LNCAP (cell line): ENCODE measurements around the gene DUSP3.

ENCODE experiments used
- CTCF ChIP-seq: fragments of 450-650 bp; IDR thresholded peaks from 2 replicates; pipeline ENCODE4 v1.5.1; 2017; ENCODE audit warnings: mild to moderate bottlenecking

DUSP3 gene

GRCh38 chr17:43734376-43734775 is 44.4 kb downstream of the DUSP3 start:
- TF ChIP-seq CTCF, result no peak

DNA sequence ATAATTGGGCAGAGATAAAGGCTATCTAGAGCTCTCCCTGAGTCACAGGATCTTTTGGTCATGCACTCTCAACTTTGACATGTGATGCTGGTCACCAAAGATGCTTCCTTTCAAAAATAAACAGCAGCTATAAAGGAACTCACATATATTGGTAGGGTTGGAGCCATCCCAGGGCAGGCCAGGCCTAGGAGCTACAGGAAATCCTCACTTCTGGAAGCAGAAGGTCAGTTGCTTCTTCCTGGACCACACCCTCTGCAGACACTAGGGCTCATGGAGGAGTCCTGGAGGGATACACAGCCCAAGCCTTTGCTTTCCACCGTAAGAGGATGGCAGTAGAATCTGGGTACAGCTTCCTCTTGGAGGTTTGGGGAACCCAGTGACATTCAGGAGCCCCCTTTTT is 44.8 kb downstream of the DUSP3 start:
- no peak for TF ChIP-seq CTCF

- TF ChIP-seq CTCF, result no peak
These were observed 45.8 kb downstream of the DUSP3 start for GRCh38 chr17:43732958-43733357.

- TF ChIP-seq CTCF, result no peak
These were observed 50.7 kb downstream of the DUSP3 start for GRCh38 chr17:43728081-43728480.

- TF ChIP-seq CTCF, result no peak
These were observed 54.9 kb downstream of the DUSP3 start for GRCh38 chr17:43723697-43724359.

DNA sequence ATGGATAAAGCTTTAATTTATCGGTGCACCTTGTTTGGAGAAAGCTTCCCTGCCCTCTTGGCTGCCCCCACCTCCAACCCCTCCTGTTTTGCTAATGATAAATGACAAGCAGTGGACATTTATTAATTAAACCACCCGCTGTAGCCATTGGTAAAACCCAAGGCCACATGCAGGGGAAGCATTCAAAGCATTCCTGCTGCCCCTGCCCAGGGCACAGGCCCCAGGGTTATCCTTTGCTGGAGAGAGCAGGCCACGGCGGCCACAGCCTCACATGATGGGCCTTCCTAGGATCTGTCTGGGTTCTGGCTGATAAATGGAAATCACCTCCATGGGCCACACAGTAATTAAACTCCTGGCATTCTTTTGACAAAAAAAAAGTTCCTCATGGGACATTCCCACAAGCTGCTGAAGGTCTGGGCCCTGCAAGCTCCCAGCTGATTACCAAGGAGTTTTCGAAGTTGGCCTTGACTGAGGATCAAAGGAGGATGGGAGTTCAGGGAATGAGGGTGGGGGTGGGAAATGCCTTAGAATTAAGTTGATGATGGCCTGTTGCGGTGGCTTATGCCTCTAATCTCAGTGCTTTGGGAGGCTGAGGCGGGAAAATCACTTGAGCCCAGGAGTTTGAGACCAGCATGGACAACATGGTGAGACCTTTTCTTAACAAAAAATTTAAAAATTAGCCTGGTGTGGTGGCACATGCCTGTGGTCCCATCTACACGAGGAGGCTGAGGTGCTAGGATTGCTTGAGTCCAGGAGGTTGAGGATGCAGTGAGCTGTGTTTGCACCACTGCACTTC is 55.7 kb downstream of the DUSP3 start:
- TF ChIP-seq CTCF, result no peak

DNA sequence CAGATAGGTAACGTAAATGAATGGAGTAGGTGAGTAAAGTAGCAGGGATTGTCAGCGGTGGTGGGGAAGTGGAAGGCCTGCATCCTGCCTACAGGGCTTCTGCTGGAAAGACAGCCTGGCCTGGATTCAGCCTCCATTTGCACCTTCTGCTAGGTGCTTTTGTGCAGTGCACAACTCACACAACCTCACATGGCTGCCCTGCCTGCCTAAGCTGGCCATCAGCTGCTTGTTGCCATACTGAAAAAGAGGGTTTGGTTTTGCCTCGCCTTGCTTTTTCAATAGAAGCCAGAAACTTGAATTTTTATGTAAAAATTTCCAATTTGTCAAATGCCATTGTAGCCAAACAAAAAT is 56.5 kb downstream of the DUSP3 start:
- TF ChIP-seq CTCF, result no peak
